Neural cell (in vitro differentiated cells): ENCODE measurements around the gene TBC1D32. TPM values are rescaled to one million over a fixed set of nuclear protein-coding genes. Genes with fewer than 3 reads are reported as not detected.

Source experiments
- H2AFZ ChIP-seq: fragments of 200-600, 300-800 bp; sonication (generic), shearing (Covaris generic); 2 replicates; pipeline ENCODE4 v1.6.0; 2014; ENCODE audit warnings: low read depth, mild to moderate bottlenecking, antibody characterized with exemption, low read length, moderate library complexity
- H3F3A ChIP-seq: fragments of 200-600 bp; shearing (Covaris generic); 2 replicates; pipeline ENCODE4 v1.6.1; 2016; ENCODE audit warnings: mild to moderate bottlenecking, moderate library complexity, mixed read lengths, antibody characterized with exemption, low read length; ENCODE audit not compliant: insufficient read depth, poor library complexity, severe bottlenecking
- H3K27ac ChIP-seq: fragments of 200-600, 300-800 bp; sonication (generic), shearing (Covaris generic); 2 replicates; pipeline ENCODE4 v1.5.1; 2014; ENCODE audit warnings: mild to moderate bottlenecking, low read length, moderate library complexity
- H3K27me3 ChIP-seq: fragments of 300-800, 200-600 bp; sonication (generic), shearing (Covaris generic); 2 replicates; pipeline ENCODE4 v1.6.0; 2014; ENCODE audit warnings: mild to moderate bottlenecking, low read depth, low read length, moderate library complexity; ENCODE audit not compliant: insufficient read depth
- H3K36me3 ChIP-seq: fragments of 300-800, 200-600 bp; sonication (generic), shearing (Covaris generic); 2 replicates; pipeline ENCODE4 v1.5.1; 2014; ENCODE audit warnings: mild to moderate bottlenecking, antibody characterized with exemption, low read length, moderate library complexity; ENCODE audit not compliant: insufficient read depth
- H3K4me2 ChIP-seq: fragments of 300-800, 200-600 bp; sonication (generic), shearing (Covaris generic); 2 replicates; pipeline ENCODE4 v1.6.0; 2014; ENCODE audit warnings: mild to moderate bottlenecking, low read length
- H3K4me3 ChIP-seq: fragments of 300-800, 200-600 bp; sonication (generic), shearing (Covaris generic); 2 replicates; pipeline ENCODE4 v1.5.1; 2014; ENCODE audit warnings: mild to moderate bottlenecking, low read length, moderate library complexity
- H3K79me2 ChIP-seq: fragments of 200-600 bp; shearing (Covaris generic); replicated peaks from 2 replicates; pipeline ENCODE4 v1.6.0; 2014; ENCODE audit warnings: mild to moderate bottlenecking, low read length, moderate library complexity; ENCODE audit not compliant: insufficient read depth
- H3K9ac ChIP-seq: fragments of 300-800, 200-600 bp; sonication (generic), shearing (Covaris generic); 2 replicates; pipeline ENCODE4 v1.6.1; 2016; ENCODE audit warnings: mild to moderate bottlenecking, low read length, mixed read lengths
- H3K9me2 ChIP-seq: fragments of 200-600 bp; shearing (Covaris generic); 2 replicates; pipeline ENCODE4 v1.6.1; 2016; ENCODE audit warnings: mild to moderate bottlenecking, low read length, mixed read lengths; ENCODE audit not compliant: insufficient read depth
- H3K9me3 ChIP-seq: fragments of 200-600, 300-800 bp; sonication (generic), shearing (Covaris generic); 2 replicates; pipeline ENCODE4 v1.6.1; 2016; ENCODE audit warnings: mild to moderate bottlenecking, mixed run types, low read length, moderate library complexity, mixed read lengths
- H4K20me1 ChIP-seq: fragments of 200-600 bp; shearing (Covaris generic); 2 replicates; pipeline ENCODE4 v1.6.1; 2016; ENCODE audit warnings: mild to moderate bottlenecking, mixed run types; ENCODE audit not compliant: insufficient read depth
- EP300 ChIP-seq: fragments of 450-650 bp; conservative IDR thresholded peaks from 2 replicates; pipeline ENCODE4 v1.6.1; 2014; ENCODE audit warnings: antibody characterized with exemption, mild to moderate bottlenecking, moderate library complexity; ENCODE audit not compliant: poor library complexity, severe bottlenecking
- EZH2 ChIP-seq: fragments of 200-600, 300-800 bp; shearing (Covaris generic), sonication (generic); IDR thresholded peaks from 2 replicates; pipeline ENCODE4 v1.6.1; 2014; ENCODE audit warnings: antibody characterized with exemption, low read length, borderline replicate concordance, mild to moderate bottlenecking; ENCODE audit not compliant: insufficient read depth, poor library complexity, severe bottlenecking
- MXI1 ChIP-seq: fragments of 450-650 bp; conservative IDR thresholded peaks from 2 replicates; pipeline ENCODE4 v1.6.1; 2014; ENCODE audit warnings: antibody characterized with exemption, mild to moderate bottlenecking; ENCODE audit not compliant: poor library complexity, severe bottlenecking
- POLR2AphosphoS5 ChIP-seq: IDR thresholded peaks from 2 replicates; pipeline ENCODE4 v1.6.1; 2012
- RAD21 ChIP-seq: fragments of 450-650 bp; conservative IDR thresholded peaks from 2 replicates; pipeline ENCODE4 v1.6.1; 2014; ENCODE audit warnings: antibody characterized with exemption, mild to moderate bottlenecking, moderate library complexity
- REST ChIP-seq: IDR thresholded peaks from 2 replicates; pipeline ENCODE4 v1.6.1; 2012; ENCODE audit warnings: borderline replicate concordance
- SMC3 ChIP-seq: fragments of 450-650 bp; conservative IDR thresholded peaks from 2 replicates; pipeline ENCODE4 v1.6.1; 2014; ENCODE audit warnings: antibody characterized with exemption, mild to moderate bottlenecking, moderate library complexity; ENCODE audit not compliant: poor library complexity
- TAF1 ChIP-seq: IDR thresholded peaks from 2 replicates; pipeline ENCODE4 v1.6.1; 2012; ENCODE audit warnings: low read depth
- polyA plus RNA-seq: library from polyadenylated mRNA; depleted of rRNA; stranded (reverse); fragments of >200 nt; gene quantifications from 2 replicates; pipeline ENCODE4 v1.2.3, GENCODE V29; 2014
- TF ChIP-seq, protein P1 (sequence below): fragments of 450-650 bp; IDR thresholded peaks from 2 replicates; pipeline ENCODE4 v1.5.1; 2014; ENCODE audit warnings: antibody characterized with exemption, mild to moderate bottlenecking, moderate library complexity; ENCODE audit not compliant: poor library complexity, severe bottlenecking

TBC1D32 gene
- polyA plus RNA-seq, 1 donor from 2014 or later: 33.2 TPM

DNA sequence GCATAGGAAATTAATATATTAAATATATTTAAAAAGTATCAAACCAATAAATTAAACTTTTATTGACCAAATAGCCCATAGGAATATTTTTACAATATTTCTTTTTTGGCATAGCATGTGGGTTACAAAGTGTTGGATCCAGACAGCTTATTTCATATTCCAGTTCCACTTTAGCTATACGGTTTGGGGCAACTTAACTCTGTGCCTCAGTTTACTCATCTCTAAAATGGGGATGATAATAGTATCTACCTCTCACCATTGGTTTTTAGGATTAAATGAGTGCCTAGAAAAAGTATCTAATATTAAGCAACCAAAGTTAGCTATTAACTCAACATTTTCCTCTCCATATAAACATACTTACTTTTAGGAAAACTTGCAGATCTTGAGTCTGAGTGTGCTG lies 243.8 kb downstream of the TBC1D32 start:
- no peak overlapping the region for H3K27ac ChIP-seq
- no peaks in the 10 kb centered on the region for H3K36me3 ChIP-seq
- no peaks in the 10 kb centered on the region for H4K20me1 ChIP-seq
- H3K79me2 ChIP-seq: no peaks in the 10 kb centered on the region
- no peaks in the 10 kb centered on the region for H3K9me3 ChIP-seq
- no peak overlapping the region for H2AFZ ChIP-seq
- no peak overlapping the region for H3K4me2 ChIP-seq
- no peaks in the 10 kb centered on the region for H3K9me2 ChIP-seq
- H3F3A ChIP-seq: no peaks in the 10 kb centered on the region
- H3K9ac ChIP-seq: no peak overlapping the region
- no peaks in the 10 kb centered on the region for H3K27me3 ChIP-seq
- TF ChIP-seq SMC3: no peak
- no peak for TF ChIP-seq EP300
- no peak for TF ChIP-seq REST
- TF ChIP-seq EZH2: no peak
- TF ChIP-seq, protein P1, sequence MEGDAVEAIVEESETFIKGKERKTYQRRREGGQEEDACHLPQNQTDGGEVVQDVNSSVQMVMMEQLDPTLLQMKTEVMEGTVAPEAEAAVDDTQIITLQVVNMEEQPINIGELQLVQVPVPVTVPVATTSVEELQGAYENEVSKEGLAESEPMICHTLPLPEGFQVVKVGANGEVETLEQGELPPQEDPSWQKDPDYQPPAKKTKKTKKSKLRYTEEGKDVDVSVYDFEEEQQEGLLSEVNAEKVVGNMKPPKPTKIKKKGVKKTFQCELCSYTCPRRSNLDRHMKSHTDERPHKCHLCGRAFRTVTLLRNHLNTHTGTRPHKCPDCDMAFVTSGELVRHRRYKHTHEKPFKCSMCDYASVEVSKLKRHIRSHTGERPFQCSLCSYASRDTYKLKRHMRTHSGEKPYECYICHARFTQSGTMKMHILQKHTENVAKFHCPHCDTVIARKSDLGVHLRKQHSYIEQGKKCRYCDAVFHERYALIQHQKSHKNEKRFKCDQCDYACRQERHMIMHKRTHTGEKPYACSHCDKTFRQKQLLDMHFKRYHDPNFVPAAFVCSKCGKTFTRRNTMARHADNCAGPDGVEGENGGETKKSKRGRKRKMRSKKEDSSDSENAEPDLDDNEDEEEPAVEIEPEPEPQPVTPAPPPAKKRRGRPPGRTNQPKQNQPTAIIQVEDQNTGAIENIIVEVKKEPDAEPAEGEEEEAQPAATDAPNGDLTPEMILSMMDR: no peak
- no peak for TF ChIP-seq TAF1
- no peak for TF ChIP-seq POLR2AphosphoS5
- no peak for TF ChIP-seq MXI1
- TF ChIP-seq RAD21: no peak
- no peak overlapping the region for H3K4me3 ChIP-seq

DNA sequence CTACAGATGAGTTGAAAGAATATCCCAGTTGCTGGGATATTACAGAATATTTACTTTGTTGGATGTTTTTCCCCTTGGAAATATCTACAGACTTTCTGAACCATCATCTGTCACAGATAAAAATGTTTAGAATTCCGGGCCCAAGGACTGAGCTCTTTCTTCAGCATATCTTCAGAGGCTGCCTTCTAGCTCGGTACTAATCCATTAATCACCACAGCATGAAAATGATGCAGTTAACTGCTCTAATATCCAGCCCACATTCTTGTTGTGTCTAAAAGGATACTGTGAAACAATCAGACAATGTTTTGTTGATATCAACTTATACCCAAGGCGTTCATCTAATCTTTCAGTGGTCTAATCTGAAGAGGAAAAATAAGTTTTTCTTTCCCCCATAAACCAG lies 247.4 kb downstream of the TBC1D32 start:
- Histone ChIP-seq H3K9me3 (no peaks in the 10 kb centered on the region), H2AFZ (no peak overlapping the region), H3F3A (no peaks in the 10 kb centered on the region), H3K27ac (no peak overlapping the region), H4K20me1 (no peaks in the 10 kb centered on the region), H3K36me3 (no peaks in the 10 kb centered on the region), H3K4me2 (no peak overlapping the region), H3K27me3 (no peaks in the 10 kb centered on the region), H3K9ac (no peak overlapping the region), H3K9me2 (no peaks in the 10 kb centered on the region), H3K79me2 (no peaks in the 10 kb centered on the region), H3K4me3 (no peak overlapping the region)
- TF ChIP-seq EZH2 (no peak), SMC3 (no peak), RAD21 (no peak), REST (no peak), POLR2AphosphoS5 (no peak), MXI1 (no peak), EP300 (no peak), TAF1 (no peak)
- TF ChIP-seq, protein P1: no peak
